ENCODE results near the gene PLA2G7. TPM values are rescaled to one million over a fixed set of nuclear protein-coding genes. Genes with fewer than 3 reads are reported as not detected.
A peak's percentile ranks its signal among the peaks of the same experiment; 100 is the strongest.

PLA2G7 gene
- total RNA-seq, 2 donors from 2014 or later = 6.2 to 38.2 TPM

DNA sequence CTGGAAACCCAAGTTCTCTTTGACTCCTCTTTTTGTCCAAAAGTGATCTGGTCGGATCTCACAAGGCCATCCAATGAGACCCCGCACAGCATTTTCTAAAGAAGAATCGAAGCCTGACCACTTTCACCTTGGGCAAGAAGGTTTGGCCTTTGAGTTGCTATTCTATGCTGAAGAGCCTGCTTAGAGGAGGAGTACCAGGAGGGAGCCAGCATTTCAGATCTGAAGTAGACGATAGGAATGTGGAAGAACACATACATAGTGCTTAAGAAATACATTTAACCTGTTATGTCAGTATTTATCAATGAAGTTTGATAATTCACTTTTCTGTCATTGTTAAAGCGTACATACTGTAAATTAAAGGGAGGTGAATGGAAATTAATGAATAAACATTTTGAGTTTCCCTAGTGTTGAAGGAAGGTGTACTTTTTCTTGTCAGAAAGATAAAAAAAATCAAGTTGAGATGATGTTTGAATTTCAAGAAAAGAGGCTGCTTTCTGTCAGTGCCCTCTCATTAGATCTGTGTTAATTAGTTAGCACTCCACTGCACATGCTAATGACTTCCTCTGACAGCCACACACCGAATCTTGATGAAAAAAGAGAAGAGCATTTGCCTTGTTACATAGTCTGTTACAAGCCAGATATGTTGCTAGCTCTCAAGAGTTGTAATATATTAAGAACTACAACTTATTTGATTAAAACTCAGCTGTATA, 58.4 kb downstream of the PLA2G7 start:
- TF ChIP-seq, protein P1, sequence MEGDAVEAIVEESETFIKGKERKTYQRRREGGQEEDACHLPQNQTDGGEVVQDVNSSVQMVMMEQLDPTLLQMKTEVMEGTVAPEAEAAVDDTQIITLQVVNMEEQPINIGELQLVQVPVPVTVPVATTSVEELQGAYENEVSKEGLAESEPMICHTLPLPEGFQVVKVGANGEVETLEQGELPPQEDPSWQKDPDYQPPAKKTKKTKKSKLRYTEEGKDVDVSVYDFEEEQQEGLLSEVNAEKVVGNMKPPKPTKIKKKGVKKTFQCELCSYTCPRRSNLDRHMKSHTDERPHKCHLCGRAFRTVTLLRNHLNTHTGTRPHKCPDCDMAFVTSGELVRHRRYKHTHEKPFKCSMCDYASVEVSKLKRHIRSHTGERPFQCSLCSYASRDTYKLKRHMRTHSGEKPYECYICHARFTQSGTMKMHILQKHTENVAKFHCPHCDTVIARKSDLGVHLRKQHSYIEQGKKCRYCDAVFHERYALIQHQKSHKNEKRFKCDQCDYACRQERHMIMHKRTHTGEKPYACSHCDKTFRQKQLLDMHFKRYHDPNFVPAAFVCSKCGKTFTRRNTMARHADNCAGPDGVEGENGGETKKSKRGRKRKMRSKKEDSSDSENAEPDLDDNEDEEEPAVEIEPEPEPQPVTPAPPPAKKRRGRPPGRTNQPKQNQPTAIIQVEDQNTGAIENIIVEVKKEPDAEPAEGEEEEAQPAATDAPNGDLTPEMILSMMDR (IDR thresholded peaks at IDR 0.05) = no peak
- TF ChIP-seq POLR2AphosphoS5 (IDR thresholded peaks at IDR 0.05) = no peak
- no peak for TF ChIP-seq POLR2A (IDR thresholded peaks at IDR 0.05)
- WGBS = 92% methylated on average over 6 of the region's 6 CpGs
- Histone ChIP-seq H3K4me1 (replicated peaks) (no peaks in the 10 kb centered on the region), H3K36me3 (no peaks in the 10 kb centered on the region), H3K27ac (no peak overlapping the region), H3K27me3 (replicated peaks; ENCODE audit: insufficient read depth) (no peaks in the 10 kb centered on the region), H3K9me3 (no peaks in the 10 kb centered on the region), H3K4me3 (no peak overlapping the region)
- intact Hi-C loops (cut with DNase I) = no loop called here
- no peak for DNase-seq (ENCODE audit: low spot score)

DNA sequence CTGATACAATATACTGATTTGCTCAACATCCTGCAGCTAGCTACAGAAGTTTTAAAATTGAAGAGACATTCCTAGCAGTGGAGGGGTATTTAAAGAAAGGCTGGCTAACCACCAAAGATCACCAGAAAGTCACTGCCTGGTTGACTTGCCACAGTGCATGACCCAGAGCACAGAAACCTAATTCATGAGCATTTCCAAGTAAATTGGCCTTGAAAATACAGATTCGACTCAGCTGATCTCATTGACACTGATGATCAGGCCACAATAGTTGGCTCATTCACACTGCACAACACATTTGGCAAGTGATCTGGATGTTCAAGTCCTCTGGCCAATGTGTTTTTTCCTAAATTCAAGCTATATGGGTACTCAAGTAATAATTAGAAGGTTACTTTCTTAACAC, 60.8 kb downstream of the PLA2G7 start:
- no peak for DNase-seq (ENCODE audit: low spot score)
- no peaks in the 10 kb centered on the region for H3K9me3 ChIP-seq
- intact Hi-C loops (cut with DNase I) = no loop called here
- H3K27ac ChIP-seq = no peak overlapping the region
- H3K27me3 ChIP-seq (replicated peaks; ENCODE audit: insufficient read depth) = no peaks in the 10 kb centered on the region
- H3K4me3 ChIP-seq = no peak overlapping the region
- H3K36me3 ChIP-seq = no peaks in the 10 kb centered on the region
- TF ChIP-seq POLR2AphosphoS5 (IDR thresholded peaks at IDR 0.05) (no peak), POLR2A (IDR thresholded peaks at IDR 0.05) (no peak)
- TF ChIP-seq, protein P1 (IDR thresholded peaks at IDR 0.05) = no peak
- H3K4me1 ChIP-seq (replicated peaks) = no peaks in the 10 kb centered on the region
- WGBS = 94% methylated on average over 1 of the region's 1 CpG

DNA sequence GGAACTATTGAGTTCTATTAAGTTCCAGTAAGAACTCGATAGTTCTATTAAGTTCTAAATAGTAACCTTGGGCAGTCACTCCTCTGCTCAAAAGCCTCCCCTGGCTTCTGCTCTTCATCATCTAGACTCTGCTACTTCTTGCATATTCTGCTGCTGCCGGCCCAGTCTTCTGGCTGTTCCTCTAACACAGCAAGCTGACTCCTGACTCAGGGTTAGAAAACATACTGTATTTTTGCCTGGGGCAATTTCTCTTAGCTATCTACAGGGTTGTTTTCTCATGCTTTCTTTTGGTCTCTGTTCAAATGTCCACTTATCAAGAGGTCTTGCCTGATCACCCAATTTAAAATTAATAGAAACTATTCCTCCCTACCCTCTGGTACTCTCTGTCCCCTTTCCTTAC, 67.8 kb downstream of the PLA2G7 start:
- Histone ChIP-seq H3K36me3 (no peaks in the 10 kb centered on the region), H3K9me3 (no peaks in the 10 kb centered on the region), H3K4me1 (replicated peaks) (no peaks in the 10 kb centered on the region), H3K4me3 (no peak overlapping the region), H3K27me3 (replicated peaks; ENCODE audit: insufficient read depth) (no peaks in the 10 kb centered on the region), H3K27ac (no peak overlapping the region)
- TF ChIP-seq POLR2AphosphoS5 (IDR thresholded peaks at IDR 0.05) = no peak
- no peak for TF ChIP-seq POLR2A (IDR thresholded peaks at IDR 0.05)
- TF ChIP-seq, protein P1 (IDR thresholded peaks at IDR 0.05) = no peak
- intact Hi-C loops (cut with DNase I) = no loop called here
- DNase-seq (ENCODE audit: low spot score) = no peak
- WGBS = 94% methylated on average over 2 of the region's 2 CpGs

DNA sequence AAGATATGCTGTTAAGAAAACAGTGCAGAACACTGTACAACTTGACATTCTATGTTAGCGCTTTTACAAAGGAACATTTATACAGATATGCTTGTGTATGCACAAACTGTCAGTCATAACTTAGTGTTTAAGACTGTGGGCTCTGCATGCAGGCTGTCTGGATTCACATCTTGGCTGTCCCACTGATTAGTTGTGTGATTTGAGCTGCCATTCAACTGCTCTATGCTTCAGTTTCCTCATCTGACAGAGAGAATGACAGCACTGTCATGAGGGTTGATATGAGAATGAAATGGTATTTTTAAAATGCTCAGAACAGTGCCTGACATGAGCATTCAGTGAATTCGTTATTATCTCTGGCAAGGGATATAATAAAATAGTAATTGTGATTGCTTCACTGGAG, 73.7 kb downstream of the PLA2G7 start:
- Histone ChIP-seq H3K4me1 (replicated peaks) (no peaks in the 10 kb centered on the region), H3K9me3 (no peaks in the 10 kb centered on the region), H3K27me3 (replicated peaks; ENCODE audit: insufficient read depth) (no peaks in the 10 kb centered on the region), H3K27ac (no peak overlapping the region), H3K4me3 (no peak overlapping the region), H3K36me3 (no peaks in the 10 kb centered on the region)
- TF ChIP-seq POLR2AphosphoS5 (IDR thresholded peaks at IDR 0.05) = peak; percentile 12
- no peak for TF ChIP-seq POLR2A (IDR thresholded peaks at IDR 0.05)
- TF ChIP-seq, protein P1 (IDR thresholded peaks at IDR 0.05) = no peak
- intact Hi-C loops (cut with DNase I) = no loop called here
- DNase-seq (ENCODE audit: low spot score) = no peak
- WGBS = 79% methylated on average over 2 of the region's 2 CpGs

DNA sequence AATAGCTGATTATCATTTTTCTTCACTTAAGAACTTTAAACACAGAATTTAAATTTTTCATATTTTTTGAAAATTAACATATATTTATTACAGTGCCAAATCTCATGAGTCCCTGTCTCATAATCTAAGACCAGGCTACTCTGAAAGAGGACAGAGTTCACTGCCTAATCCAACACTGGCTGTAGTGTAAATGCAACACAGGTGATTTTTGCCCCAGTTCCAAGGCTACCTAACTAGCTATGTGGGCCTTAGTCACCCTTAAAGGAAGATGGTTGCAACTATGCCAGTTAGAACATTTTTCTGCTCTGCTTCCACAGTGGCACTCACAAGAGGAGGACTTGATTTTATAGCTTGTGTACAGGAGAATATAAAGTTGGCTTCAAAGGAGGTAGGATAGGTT, 77.5 kb downstream of the PLA2G7 start:
- TF ChIP-seq POLR2AphosphoS5 (IDR thresholded peaks at IDR 0.05) (no peak), POLR2A (IDR thresholded peaks at IDR 0.05) (no peak)
- TF ChIP-seq, protein P1 (IDR thresholded peaks at IDR 0.05) = no peak
- intact Hi-C loops (cut with DNase I) = no loop called here
- H3K36me3 ChIP-seq = no peaks in the 10 kb centered on the region
- H3K27me3 ChIP-seq (replicated peaks; ENCODE audit: insufficient read depth) = no peaks in the 10 kb centered on the region
- H3K9me3 ChIP-seq = no peaks in the 10 kb centered on the region
- no peaks in the 10 kb centered on the region for H3K4me1 ChIP-seq (replicated peaks)
- no peak overlapping the region for H3K27ac ChIP-seq
- DNase-seq (ENCODE audit: low spot score) = no peak
- no peak overlapping the region for H3K4me3 ChIP-seq
